ENCODE results near the gene MLANA. TPM values are rescaled to one million over a fixed set of nuclear protein-coding genes. Genes with fewer than 3 reads are reported as not detected.

The MLANA gene
- total RNA-seq, 2 experiments from 2014 or later, result not detected

DNA sequence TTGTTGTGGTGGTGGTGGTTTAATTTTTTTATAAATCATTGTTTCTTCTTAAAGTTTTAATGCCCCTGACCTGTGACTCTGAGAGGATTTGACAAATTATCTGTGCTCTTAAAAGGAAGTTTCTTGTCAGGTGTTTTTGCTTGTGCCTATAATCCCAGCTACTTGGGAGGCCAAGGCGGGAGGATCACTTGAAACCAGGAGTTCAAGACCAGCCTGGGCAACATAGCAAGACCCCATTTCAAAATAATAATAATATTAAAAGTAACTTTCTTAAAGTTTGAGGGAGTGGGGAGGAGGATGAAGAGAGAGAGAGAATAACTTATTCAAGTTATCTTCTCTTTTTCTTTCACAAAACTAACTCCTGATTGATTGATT, 45.5 kb upstream of the MLANA start:
- ChIA-PET CTCF (interaction anchor here (0.9 to 12.3 kb wide), 4 partner anchors 9 to 42 kb away, joined by 3 to 124 read pairs (median 4); partner anchors contain the start of gene ERMP1), POLR2A (interaction anchor here (0.9 to 1.8 kb wide), 2 partner anchors 9 to 33 kb away, joined by 4 to 8 read pairs; no protein-coding TSS in a partner anchor)
- Mint-ChIP-seq H3K27me3 (no peaks in the 10 kb centered on the region), H3K4me1 (ENCODE audit: low read depth) (peaks cover 65% of the 10 kb centered on the region), H3K4me3 (peak overlapping the region; percentile 51), H3K36me3 (ENCODE audit: low read depth) (peaks cover 2% of the 10 kb centered on the region), H3K9me3 (peaks cover 2% of the 10 kb centered on the region), H3K27ac (peak overlapping the region; percentile 89)
- intact Hi-C loops (cut with micrococcal nuclease), result no loop called here
- no peak for TF ChIP-seq CTCF (IDR thresholded peaks at IDR 0.05)
- ATAC-seq (no peak), DNase-seq (no peak)

GRCh38 chr9:5846096-5846495, 44.6 kb upstream of the MLANA start:
- no peak for TF ChIP-seq CTCF (IDR thresholded peaks at IDR 0.05)
- no peak for DNase-seq
- no peak overlapping the region for H3K27ac Mint-ChIP-seq
- no peak for ATAC-seq
- H3K27me3 Mint-ChIP-seq, result no peaks in the 10 kb centered on the region
- H3K36me3 Mint-ChIP-seq (ENCODE audit: low read depth), result peaks cover 2% of the 10 kb centered on the region
- peaks cover 66% of the 10 kb centered on the region for H3K4me1 Mint-ChIP-seq (ENCODE audit: low read depth)
- peaks cover 2% of the 10 kb centered on the region for H3K9me3 Mint-ChIP-seq
- intact Hi-C loops (cut with micrococcal nuclease), result no loop called here
- CTCF ChIA-PET, result interaction anchor here (0.9 to 12.3 kb wide), 2 partner anchors 13 to 15 kb away, joined by 3 to 124 read pairs; partner anchors contain the start of gene ERMP1
- POLR2A ChIA-PET, result interaction anchor here (1.0 to 1.3 kb wide), 2 partner anchors 13 to 21 kb away, joined by 3 to 7 read pairs; partner anchors contain the start of gene ERMP1
- H3K4me3 Mint-ChIP-seq, result no peak overlapping the region

DNA sequence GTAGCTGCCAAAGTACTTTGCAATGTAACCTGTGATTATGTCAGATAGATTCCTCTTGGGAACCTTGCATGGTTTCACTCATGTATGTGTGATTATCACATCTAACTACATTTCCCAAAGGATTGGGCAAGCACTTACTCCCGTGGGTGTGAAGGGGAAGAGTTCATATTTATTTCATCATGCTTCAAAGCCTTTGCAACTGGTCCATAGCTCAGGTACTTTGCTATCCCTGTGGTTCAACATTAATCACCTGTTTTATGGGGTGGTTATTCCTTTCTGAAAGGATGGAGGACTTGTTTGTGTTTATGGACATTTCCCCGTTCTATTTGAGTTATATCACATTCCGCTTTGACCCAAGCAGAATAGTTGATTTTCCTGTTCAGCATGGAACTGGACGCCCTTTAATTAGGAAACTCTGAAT, 44.2 kb upstream of the MLANA start:
- H3K9me3 Mint-ChIP-seq, result peaks cover 2% of the 10 kb centered on the region
- H3K27ac Mint-ChIP-seq, result no peak overlapping the region
- no peak for DNase-seq
- H3K36me3 Mint-ChIP-seq (ENCODE audit: low read depth), result peaks cover 2% of the 10 kb centered on the region
- intact Hi-C loops (cut with micrococcal nuclease), result no loop called here
- no peaks in the 10 kb centered on the region for H3K27me3 Mint-ChIP-seq
- no peak overlapping the region for H3K4me3 Mint-ChIP-seq
- ATAC-seq, result no peak
- ChIA-PET CTCF (interaction anchor here (0.9 to 12.3 kb wide), 2 partner anchors 13 to 15 kb away, joined by 3 to 124 read pairs; partner anchors contain the start of gene ERMP1), POLR2A (interaction anchor here (1.0 to 1.3 kb wide), 2 partner anchors 14 to 21 kb away, joined by 3 to 7 read pairs; partner anchors contain the start of gene ERMP1)
- TF ChIP-seq CTCF (IDR thresholded peaks at IDR 0.05), result no peak
- peaks cover 66% of the 10 kb centered on the region for H3K4me1 Mint-ChIP-seq (ENCODE audit: low read depth)

GRCh38 chr9:5848372-5848882, 42.3 kb upstream of the MLANA start:
- ATAC-seq (no peak), DNase-seq (no peak)
- ChIA-PET CTCF (interaction anchor here (12.3 kb wide), 1 partner anchor 15 kb away, joined by 124 read pairs; the partner anchor contains the start of gene ERMP1), POLR2A (interaction anchor here (1.6 kb wide), 1 partner anchor 15 kb away, joined by 7 read pairs; the partner anchor contains the start of gene ERMP1)
- H3K9me3 Mint-ChIP-seq, result no peaks in the 10 kb centered on the region
- no peak for TF ChIP-seq CTCF (IDR thresholded peaks at IDR 0.05)
- intact Hi-C loops (cut with micrococcal nuclease), result no loop called here
- H3K27ac Mint-ChIP-seq, result no peak overlapping the region
- H3K4me1 Mint-ChIP-seq (ENCODE audit: low read depth), result peaks cover 69% of the 10 kb centered on the region
- no peaks in the 10 kb centered on the region for H3K36me3 Mint-ChIP-seq (ENCODE audit: low read depth)
- no peak overlapping the region for H3K4me3 Mint-ChIP-seq
- no peaks in the 10 kb centered on the region for H3K27me3 Mint-ChIP-seq

GRCh38 chr9:5850724-5851122, 40.0 kb upstream of the MLANA start:
- no peaks in the 10 kb centered on the region for H3K27me3 Mint-ChIP-seq
- no peaks in the 10 kb centered on the region for H3K36me3 Mint-ChIP-seq (ENCODE audit: low read depth)
- DNase-seq (no peak), ATAC-seq (no peak)
- peak overlapping the region; percentile 1 for H3K27ac Mint-ChIP-seq
- H3K9me3 Mint-ChIP-seq, result no peaks in the 10 kb centered on the region
- H3K4me1 Mint-ChIP-seq (ENCODE audit: low read depth), result peaks cover 59% of the 10 kb centered on the region
- intact Hi-C loops (cut with micrococcal nuclease), result no loop called here
- TF ChIP-seq CTCF (IDR thresholded peaks at IDR 0.05), result no peak
- POLR2A ChIA-PET, result interaction anchor here (1.9 kb wide), 1 partner anchor 9 kb away, joined by 9 read pairs; no protein-coding TSS in a partner anchor
- CTCF ChIA-PET, result interaction anchor here (0.9 to 12.3 kb wide), 5 partner anchors 8 to 36 kb away, joined by 4 to 124 read pairs (median 11); partner anchors contain the start of gene ERMP1
- no peak overlapping the region for H3K4me3 Mint-ChIP-seq
